GM13977 (cell line): ENCODE measurements around the gene MC3R.
"Not testable (repeated sequence)": the region's sequence is repeated elsewhere in the genome, so short reads cannot be mapped to it uniquely, and the experiment has no call there.

ENCODE experiments used
- DNase-seq: peaks from one replicate; pipeline ENCODE4 v3.0.0; 2012; ENCODE audit warnings: low spot score
- in situ Hi-C: fragments of 300-500 bp; cut with MboI; formaldehyde crosslinking; loops from one replicate; pipeline ENCODE4 v1.12.0; 2022; ENCODE audit warnings: low sequenced_read_pairs, low pct_unique_long_range_greater_than_20kb, mixed read lengths, inconsistent platforms; ENCODE audit not compliant: unreplicated experiment
- TF ChIP-seq, protein P1 (sequence below): IDR thresholded peaks from 2 replicates; pipeline ENCODE4 v1.5.1; 2012; ENCODE audit warnings: mild to moderate bottlenecking, control low read depth; ENCODE audit not compliant: insufficient read depth; ENCODE audit errors: extremely low read depth, missing control alignments

Gene MC3R

DNA sequence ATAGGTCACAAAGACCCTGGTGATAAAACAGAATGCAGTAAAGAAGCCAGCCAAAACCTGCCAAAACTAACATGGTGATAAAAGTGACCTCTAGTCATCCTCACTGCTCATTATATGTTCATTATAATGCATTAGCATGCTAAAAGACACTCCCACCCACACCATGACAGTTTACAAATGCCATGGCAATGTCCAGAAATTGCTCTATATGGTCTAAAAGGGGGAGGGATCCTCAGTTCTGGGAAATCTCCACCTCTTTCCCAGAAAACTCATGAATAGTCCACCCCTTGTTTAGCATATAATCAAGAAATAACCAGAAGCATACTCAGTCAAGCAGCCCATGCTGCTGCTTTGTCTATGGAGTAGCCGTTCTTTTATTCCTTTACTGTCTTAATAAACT is 40.4 kb upstream of the MC3R start:
- in situ Hi-C loops, result no loop called here
- DNase-seq, result no peak
- TF ChIP-seq, protein P1, sequence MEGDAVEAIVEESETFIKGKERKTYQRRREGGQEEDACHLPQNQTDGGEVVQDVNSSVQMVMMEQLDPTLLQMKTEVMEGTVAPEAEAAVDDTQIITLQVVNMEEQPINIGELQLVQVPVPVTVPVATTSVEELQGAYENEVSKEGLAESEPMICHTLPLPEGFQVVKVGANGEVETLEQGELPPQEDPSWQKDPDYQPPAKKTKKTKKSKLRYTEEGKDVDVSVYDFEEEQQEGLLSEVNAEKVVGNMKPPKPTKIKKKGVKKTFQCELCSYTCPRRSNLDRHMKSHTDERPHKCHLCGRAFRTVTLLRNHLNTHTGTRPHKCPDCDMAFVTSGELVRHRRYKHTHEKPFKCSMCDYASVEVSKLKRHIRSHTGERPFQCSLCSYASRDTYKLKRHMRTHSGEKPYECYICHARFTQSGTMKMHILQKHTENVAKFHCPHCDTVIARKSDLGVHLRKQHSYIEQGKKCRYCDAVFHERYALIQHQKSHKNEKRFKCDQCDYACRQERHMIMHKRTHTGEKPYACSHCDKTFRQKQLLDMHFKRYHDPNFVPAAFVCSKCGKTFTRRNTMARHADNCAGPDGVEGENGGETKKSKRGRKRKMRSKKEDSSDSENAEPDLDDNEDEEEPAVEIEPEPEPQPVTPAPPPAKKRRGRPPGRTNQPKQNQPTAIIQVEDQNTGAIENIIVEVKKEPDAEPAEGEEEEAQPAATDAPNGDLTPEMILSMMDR, result no peak

DNA sequence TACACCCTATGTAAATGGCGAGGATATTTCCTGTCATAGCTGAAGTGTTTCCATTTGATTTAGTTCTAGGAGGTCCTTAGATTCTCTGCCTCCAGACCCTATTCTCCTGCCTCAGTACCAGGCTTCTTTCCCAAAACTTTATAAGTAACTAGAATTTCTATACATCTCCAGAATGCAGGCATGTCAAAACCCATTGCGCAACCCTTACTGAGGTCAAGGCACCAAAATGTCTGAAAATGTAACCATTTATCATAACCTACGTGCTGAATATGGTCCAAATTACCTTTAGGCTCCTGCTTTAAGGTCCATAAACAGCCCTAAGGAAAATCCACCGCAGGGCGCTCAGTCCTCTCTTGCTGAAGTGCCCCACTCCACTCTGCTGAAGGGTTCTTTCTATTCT is 37.5 kb upstream of the MC3R start:
- in situ Hi-C loops, result no loop called here
- TF ChIP-seq, protein P1, result no peak
- no peak for DNase-seq

DNA sequence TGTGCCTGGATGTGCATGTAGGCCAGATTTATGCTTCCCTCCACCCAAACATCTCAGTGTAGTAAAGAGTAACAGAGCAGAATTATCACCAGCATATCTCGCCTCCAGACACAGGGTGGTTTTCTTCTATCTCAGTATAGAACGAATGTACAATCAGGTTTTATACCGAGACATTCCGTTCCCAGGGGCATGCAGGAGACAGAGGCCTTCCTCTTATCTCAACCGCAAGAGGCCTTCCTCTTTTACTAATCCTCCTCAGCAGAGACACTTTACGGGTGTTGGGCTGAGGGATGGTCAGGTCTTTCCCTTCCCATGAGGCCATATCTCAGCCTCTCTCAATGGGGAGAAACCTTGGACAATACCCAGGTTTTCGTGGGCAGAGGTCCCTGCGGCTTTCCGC is 36.4 kb upstream of the MC3R start:
- DNase-seq, result no peak

DNA sequence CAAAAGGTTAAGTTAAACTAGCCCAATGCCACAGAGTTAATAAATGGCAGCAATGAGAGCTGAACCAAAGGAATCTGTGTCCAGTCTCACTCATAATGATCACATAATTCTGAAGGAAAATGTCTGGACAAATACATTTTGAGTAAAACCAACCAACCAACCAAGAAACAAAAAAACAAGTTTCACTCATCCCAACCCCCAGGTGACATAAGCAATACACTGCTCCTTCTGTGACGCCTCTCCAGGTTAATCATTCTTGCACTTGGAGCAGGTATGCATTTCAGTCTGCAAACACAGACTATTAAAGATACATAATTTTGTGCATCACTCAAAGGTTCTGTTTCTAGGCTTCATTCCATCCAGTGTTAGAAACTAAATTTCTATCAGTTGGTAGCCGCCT is 35.2 kb upstream of the MC3R start:
- DNase-seq, result no peak
- TF ChIP-seq, protein P1, result no peak
- in situ Hi-C loops, result no loop called here

More for the DNA sequence above, 36.4 kb upstream of the MC3R start:
- in situ Hi-C loops, result no loop called here
- TF ChIP-seq, protein P1, result no peak

DNA sequence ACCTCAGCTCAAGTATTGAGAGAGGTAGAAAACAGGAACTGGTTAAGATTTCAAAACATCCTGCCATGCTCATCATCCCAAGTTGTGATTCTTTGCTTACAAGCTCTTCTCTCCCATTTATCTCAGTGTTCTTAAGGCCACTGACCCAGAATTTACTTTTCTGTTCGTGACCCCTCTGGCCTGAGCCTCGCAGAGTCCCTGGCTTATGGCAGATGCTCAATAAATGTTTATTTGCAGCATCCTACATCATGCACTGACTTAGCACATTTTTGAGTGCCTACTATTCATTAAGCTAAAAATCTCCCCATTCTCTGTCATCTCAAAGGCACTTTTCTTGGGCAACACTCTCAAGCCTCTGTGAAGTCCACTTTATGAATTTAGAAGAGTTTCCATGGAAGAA is 33.4 kb upstream of the MC3R start:
- in situ Hi-C loops, result no loop called here
- TF ChIP-seq, protein P1, result no peak
- DNase-seq, result no peak

DNA sequence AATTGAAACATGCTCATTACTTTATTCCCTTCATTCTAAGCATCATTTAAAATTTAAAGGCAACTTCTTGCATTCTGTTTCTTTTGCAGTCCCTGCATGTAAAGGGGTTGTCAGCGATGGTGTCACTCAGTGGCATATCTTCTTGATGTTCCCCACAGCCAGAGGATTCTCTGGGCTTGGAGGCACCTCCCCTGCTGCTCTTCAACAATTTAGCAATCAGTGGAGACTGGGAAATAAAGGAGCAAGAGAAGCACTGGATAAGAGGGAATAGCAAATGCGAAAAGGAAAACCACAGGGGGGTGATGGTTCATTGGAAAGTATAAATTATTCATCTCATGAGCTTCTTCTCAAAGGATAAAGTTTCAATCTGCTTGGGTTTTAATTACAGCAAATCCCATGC is 30.7 kb upstream of the MC3R start:
- DNase-seq, result no peak
- in situ Hi-C loops, result no loop called here

DNA sequence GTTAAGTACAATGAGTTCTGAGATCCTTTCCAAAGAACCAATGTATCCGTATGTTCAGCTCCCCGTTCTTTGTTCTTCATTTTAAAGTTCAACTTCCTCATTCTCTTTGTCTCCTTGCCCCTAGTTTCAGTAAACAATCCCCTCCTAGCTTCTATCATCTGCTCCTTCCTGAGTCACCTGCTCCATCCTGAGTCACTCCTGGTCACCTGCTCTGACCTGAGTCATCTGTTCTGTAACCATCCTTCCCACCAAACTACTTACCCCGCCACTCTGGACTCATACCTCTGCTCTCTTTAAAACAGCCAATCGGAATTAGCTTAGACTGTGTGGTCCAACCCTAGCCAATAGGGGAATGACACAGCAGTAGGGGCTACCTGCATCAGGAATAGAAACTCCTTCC is 27.3 kb upstream of the MC3R start:
- DNase-seq, in situ Hi-C loops: not testable (repeated sequence)

More for the DNA sequence above, 30.7 kb upstream of the MC3R start:
- TF ChIP-seq, protein P1, result no peak
